ENCODE results near the gene TRAF3. TPM values are rescaled to one million over a fixed set of nuclear protein-coding genes. Genes with fewer than 3 reads are reported as not detected.

Gene TRAF3
- total RNA-seq: 10 to 100 TPM; 12.2 to 15.7 TPM
- long read RNA-seq, partial matches to known transcripts: 0 of 8 reads
- long read RNA-seq, other reads (novel, unspliced or antisense): 7 of 8 reads

GRCh38 chr14:102776761-102777710 is at the start of gene TRAF3:
TSS of gene TRAF3 (plus strand) at chr14:102777449. CDS start at chr14:102870202, 92,753 bp downstream.
- DNase-seq (peak; percentile 75), ATAC-seq (peak; percentile 64 to 69)
- intact Hi-C loops (cut with DNase I): no loop called here

- ATAC-seq (no peak), DNase-seq (no peak)
- intact Hi-C loops (cut with DNase I): no loop called here
Measured at GRCh38 chr14:102728501-102728900, 48.7 kb upstream of the TRAF3 start.

DNA sequence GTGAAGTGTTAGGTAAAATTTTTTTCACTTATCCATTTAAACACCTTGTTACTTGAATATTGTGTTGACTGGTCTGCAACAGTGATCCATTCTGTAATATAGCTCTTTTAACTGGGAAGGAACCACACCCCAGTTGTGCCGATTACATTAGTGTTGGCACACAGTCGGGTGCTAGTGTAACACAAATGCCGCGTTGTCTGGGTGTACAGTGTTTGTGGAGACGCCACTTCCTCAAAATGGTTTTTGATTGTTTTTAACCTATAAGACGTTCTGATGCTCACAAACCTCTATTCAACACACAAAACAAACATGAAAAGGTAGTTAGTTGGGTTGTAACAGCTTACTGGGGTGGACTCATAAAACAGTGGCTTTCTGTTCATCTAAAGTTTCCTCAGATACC is 48.0 kb upstream of the TRAF3 start:
- intact Hi-C loops (cut with DNase I): no loop called here
- ATAC-seq: no peak
- DNase-seq: no peak

GRCh38 chr14:102729825-102730224 is 47.4 kb upstream of the TRAF3 start:
- ATAC-seq (no peak), DNase-seq (no peak)
- intact Hi-C loops (cut with DNase I): no loop called here

DNA sequence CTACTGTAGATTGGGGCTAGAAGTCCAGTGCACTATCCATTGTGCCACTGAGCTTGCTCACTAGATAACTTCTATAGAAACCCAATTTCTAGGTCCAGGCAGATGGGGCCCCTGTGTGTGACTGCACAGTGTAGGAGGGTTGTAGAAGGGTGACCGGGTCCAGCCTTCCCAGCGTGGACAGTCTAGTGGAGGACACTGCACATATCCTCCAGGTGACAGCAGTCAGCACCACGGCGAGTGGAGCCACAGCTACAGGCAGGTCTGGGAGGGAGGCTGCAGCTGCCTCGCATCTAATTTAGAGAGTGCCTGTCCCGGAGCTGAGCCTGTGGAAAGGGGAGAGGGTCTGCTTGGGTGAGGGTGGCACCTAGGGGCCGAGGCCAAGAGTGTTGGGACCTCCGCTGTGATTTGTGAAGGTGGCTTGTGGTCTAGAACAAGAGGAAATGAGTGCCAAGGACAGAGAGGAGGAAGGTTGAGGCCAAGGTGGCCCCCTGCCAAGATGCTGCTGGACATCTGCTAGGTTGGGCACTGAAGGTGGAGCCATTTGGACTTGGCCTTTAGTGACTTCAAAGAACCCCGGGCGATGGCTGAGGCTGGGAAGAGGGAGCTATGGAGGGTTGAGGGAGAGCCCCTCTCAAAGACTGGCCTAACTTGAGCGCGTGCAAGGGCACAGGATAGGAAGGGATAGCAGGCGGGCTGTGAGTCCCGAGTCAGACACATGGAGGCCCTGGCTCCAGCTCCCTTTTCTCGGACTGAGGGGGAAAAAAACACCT is 46.0 kb upstream of the TRAF3 start:
- intact Hi-C loops (cut with DNase I): no loop called here
- ATAC-seq (no peak), DNase-seq (no peak)

- intact Hi-C loops (cut with DNase I): no loop called here
- DNase-seq: no peak
- no peak for ATAC-seq
Measured at GRCh38 chr14:102731871-102732800, 45.1 kb upstream of the TRAF3 start.

- intact Hi-C loops (cut with DNase I): no loop called here
- no peak for DNase-seq
- no peak for ATAC-seq
Measured at GRCh38 chr14:102732924-102733323, 44.3 kb upstream of the TRAF3 start.

GRCh38 chr14:102733326-102733725 is 43.9 kb upstream of the TRAF3 start:
- ATAC-seq: no peak

DNA sequence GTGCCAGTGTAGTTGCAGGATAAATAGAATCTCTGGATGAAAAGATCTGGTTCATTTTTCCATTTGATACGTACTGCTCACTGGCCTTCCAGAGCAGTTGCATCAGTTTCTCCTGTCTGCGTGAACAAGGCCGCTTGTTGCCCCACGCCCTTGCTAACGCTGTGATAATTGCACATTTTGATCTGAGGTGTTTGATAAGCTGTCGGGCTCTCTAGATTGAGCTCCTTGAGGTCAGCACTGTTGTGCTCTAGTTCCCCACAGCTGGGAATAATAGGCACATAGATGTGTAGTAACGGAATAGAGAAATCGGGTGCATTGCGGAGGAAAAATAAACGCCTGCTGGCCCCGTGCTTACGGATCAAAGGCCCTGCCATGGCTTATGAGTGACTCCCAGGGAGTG is 42.8 kb upstream of the TRAF3 start:
- DNase-seq (no peak), ATAC-seq (no peak)
- intact Hi-C loops (cut with DNase I): no loop called here

More at GRCh38 chr14:102733326-102733725, 43.9 kb upstream of the TRAF3 start:
- intact Hi-C loops (cut with DNase I): no loop called here
- no peak for DNase-seq

DNA sequence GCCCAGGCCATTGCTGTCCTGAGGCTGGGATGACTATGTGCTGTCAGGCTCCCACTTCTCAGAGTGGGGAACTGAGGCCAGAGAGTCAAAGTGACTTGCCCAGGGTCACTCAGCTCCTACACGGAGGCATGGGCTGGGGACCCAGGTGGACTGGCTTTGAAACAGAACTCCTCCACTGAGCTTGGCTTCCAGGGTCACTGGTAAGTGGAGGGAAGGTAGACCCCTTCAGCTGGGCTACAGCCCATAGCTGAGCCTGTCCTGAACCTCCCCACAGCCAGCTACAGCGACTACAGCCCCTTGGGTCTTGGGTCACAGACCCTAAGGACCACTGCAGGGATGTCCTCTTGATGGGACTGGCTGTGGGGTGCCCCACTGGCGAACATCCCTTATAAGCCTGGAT is 40.3 kb upstream of the TRAF3 start:
- intact Hi-C loops (cut with DNase I): no loop called here
- no peak for DNase-seq
- ATAC-seq: no peak

GRCh38 chr14:102737402-102738372 is 39.6 kb upstream of the TRAF3 start:
- ATAC-seq (no peak), DNase-seq (no peak)
- intact Hi-C loops (cut with DNase I): no loop called here

GRCh38 chr14:102738373-102739189 is 38.7 kb upstream of the TRAF3 start:
- DNase-seq (no peak), ATAC-seq (no peak)
- intact Hi-C loops (cut with DNase I): no loop called here

GRCh38 chr14:102739190-102739469 is 38.1 kb upstream of the TRAF3 start:
- intact Hi-C loops (cut with DNase I): no loop called here
- no peak for DNase-seq
- no peak for ATAC-seq

- DNase-seq: no peak
- intact Hi-C loops (cut with DNase I): no loop called here
- ATAC-seq: no peak
Measured at GRCh38 chr14:102746634-102747438, 30.4 kb upstream of the TRAF3 start.

GRCh38 chr14:102748806-102749205 is 28.4 kb upstream of the TRAF3 start:
- DNase-seq: no peak
- intact Hi-C loops (cut with DNase I): no loop called here
- ATAC-seq: no peak
